Sciatic nerve (tissue), 2 donors: ENCODE results near the gene KCNJ10. TPM values are rescaled to one million over a fixed set of nuclear protein-coding genes. Genes with fewer than 3 reads are reported as not detected.
"Not testable (repeated sequence)": the region's sequence is repeated elsewhere in the genome, so short reads cannot be mapped to it uniquely, and the experiment has no call there.

Experiments
- ATAC-seq: fragments of 200-7000 bp; cut with Tn5 transposase; one replicate; pipeline ENCODE4 v1.9.1; 2020; ENCODE audit warnings: mild to moderate bottlenecking, moderate library complexity
- DNase-seq: peaks from one replicate; pipeline ENCODE4 v3.0.0-alpha.2; 2020; ENCODE audit warnings: low spot score
- intact Hi-C: fragments of 100-400 bp; cut with DNase I; formaldehyde crosslinking; loops from one replicate; pipeline ENCODE4 v1.14.2; 2022
- total RNA-seq: library from RNA; stranded (reverse); fragmentation: NEBNext Ultra II Directional; extraction: Animal tissue kit (Norgen Biotek cat#: 25700); gene quantifications from one replicate; pipeline ENCODE4 v1.2.1, GENCODE V29; 2021
- donor health status: DM: no; HTN: no; CAD: no.
- donor health status: DM: no; HTN: no; CAD: no.

Gene KCNJ10
- 23.7 TPM for total RNA-seq

DNA sequence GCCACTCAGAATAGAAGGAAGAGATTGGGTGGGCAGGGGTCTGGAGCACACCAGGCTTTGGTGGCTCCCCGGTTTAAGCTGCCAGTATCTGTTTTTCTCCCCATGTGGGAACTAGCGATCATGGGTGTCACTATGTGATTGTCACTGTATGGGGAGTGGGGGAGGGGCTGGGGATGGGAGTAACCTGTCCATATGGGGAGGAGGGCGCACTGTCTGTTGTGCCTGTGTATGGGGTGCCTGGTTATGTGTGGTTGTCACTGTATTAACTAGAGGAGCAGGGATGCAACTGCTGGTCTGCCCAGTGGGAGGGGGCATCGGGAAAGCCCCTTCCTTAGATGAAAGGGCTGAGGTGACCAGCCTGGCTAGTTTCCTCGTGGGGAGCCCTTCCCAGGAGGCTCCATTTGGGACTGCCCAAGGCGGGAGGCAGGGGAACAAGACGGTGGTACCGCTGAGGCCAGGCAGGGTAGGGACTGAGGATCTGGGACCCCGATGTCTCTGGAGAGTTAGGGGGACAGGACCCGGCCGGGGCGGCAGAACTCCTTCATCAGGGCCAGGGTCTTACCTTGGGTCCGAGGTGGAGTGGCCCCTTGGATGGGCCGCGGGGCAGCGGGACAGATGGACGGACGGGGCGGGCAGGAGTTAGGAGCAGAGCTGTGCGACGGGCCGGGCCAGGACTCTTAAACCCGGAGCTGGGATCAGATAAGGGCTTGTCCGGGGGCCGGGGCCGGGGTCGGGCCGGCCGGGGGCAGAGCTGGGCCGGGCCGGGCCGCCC lies at the start of gene KCNJ10:
Gene KCNJ10 (minus strand): TSS at position 701 of the 772 bp plus-strand sequence. CDS start 27,628 bp downstream, outside the sequence.
- DNase-seq (no peak), ATAC-seq (no peak)
- intact Hi-C loops = no loop called here

DNA sequence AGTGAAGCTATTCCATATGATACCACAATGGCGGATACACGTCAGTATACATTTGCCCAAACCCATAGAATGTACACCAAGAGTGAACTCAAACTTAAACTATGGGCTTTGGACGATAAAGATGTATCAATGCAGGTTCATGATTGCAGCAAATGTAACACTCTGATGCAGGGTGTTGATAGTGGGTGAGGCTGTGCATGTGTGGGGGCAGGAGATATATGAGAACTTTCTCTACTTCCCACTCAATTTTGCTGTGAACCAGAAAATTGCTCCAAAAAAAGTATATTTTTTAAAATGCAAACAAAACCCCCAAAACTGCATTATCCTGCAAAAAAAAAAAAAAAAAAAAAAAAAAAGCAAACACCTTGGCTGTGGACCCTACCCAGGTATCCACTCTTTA lies 49.0 kb upstream of the KCNJ10 start:
- no peak for DNase-seq
- intact Hi-C loops = no loop called here
- ATAC-seq = no peak

DNA sequence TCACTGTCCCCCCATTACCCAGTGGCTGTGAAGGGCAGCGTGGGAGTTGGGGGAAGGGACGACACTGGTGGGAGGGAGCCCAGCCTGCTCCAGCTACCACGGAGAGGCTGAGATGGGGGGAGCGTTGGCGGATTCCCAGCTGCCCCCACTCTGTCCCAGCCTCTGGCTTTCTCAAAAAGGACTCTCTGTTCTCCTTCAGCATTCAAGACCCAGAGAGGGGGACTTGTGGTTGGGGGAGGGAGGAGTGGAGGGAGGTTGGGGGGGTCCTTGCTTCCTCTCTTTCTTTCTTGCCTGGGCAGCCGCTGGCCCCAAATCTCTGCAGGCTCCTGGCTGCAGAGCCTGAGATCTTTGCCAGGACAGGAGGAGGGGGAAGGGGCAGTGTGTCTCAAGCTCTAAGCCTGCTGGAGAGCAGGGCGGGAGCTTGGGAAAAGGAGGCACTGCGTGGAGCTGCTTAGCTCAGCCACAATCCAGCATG lies 47.8 kb upstream of the KCNJ10 start:
- intact Hi-C loops = no loop called here
- DNase-seq (peak; percentile 77), ATAC-seq (peak; percentile 81)

DNA sequence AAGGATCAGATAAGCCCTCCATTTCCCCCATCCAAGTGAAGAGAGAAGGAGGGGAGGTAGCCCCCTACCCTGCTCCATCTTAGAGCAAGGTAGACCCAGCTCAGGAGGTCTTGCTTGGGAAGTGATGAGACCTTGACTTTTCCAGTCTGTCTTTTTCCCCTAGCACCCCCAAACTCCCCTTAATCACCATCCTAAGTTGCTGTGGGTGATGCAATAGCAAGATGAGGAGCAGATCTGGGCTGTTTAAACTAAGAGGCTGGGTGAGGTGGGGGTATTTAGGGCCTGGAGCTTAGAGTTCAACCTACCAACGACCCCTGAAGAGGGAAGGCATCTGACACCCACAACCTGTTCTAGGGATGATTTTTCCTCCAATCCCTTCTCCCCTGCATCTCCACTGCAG lies 47.3 kb upstream of the KCNJ10 start:
- ATAC-seq (peak; percentile 4), DNase-seq (no peak)
- intact Hi-C loops = no loop called here

DNA sequence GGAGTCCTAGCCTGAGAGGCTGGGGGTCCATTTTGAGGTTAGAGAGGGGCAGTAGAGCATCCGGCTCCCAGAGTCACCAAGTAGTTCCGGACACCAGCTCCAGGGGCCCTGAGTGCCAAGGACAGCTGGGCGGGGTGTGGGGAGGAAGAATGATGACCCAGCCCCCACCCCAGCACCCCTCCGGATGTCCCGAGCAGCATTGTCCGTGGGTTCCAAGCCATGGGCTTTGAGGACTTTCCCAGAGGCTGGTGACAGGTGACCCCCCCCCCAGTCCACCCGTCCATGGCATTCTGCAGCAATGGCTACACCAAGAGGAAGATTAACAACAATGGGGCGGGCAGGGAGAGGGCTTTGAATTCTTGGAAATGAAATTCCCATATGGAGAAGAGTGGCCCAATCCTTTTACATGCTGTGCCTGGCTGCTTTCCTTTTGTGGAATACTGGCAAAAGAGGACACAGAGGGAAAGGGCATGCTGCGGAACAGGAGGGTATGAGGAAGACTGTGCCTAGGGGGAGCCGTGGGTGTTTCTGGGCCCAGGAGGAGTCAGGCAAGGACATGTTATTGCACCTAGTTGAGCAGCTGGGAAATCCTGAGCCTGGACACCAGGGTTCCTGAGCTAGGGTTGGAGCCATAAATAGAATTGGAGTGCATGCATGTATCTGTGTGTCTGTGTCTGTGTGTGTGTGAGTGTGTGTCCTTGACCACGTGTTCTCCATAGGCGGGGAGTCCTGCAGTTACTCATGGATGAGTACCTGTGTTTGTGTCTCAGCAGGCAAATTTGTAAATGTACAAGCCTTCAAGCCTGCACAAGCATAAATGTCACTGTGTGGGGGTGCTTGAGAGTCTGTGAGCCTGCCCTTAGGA lies 46.6 kb upstream of the KCNJ10 start:
- intact Hi-C loops = no loop called here
- ATAC-seq = peak; percentile 0
- no peak for DNase-seq

DNA sequence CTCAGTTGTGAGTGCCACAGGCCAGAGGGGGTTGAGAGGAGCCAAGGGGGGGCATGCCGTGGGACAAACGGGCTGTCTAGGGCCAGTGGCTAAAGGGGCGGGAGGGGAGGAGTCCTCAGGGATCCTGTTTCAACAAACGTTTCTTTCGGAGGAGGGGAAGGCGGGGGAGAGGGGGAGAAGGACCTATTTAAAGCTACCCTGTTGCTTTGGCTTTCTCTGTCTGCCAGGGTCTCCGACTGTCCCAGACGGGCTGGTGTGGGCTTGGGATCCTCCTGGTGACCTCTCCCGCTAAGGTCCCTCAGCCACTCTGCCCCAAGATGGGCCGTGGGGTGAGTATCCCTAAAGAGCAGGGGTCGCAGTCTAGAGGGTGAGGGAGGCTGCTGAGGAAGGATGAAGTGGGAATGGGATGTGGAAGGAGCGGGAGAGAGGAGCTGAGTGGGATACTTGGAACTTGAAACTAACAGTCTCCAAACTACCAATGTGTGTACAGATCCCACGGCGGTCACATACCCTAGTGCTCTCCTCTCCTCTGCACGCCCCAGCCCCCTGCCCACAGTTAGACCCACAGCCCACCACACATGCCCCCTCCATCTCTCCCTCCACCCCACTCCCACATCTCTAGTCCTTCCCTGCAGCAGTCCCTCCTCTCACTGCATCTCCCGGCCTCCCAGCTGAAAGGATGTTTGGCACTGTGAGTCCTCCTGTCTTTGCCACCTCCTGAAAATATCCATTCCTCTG lies 45.8 kb upstream of the KCNJ10 start, which contains the start of gene ATP1A2:
Gene ATP1A2 (plus strand): TSS at position 215 of the 738 bp plus-strand sequence. CDS start 103 bp downstream, at position 318.
- intact Hi-C loops = no loop called here
- peak; percentile 43 for ATAC-seq
- peak; percentile 74 for DNase-seq

DNA sequence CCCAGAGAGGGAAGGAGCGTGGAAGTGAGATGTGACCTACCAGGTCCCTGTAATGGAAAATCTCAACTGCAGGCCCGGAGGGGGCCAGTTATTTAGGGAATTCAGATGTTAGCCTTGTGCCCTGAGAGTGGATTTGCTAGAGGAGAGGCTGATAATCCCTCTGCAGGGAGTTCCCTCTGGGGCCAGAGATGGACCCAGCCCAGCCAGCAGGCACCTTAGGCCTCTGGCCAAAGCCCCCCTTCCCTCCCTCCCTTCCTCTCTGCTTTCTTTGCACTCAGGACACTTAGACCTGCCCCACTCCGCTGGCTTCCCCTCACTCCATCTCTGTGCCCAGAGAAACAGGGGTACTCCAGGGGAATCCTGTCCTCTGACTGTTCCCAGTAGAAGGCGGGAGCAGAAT lies 44.1 kb upstream of the KCNJ10 start:
- ATAC-seq (no peak), DNase-seq (no peak)
- intact Hi-C loops = no loop called here

DNA sequence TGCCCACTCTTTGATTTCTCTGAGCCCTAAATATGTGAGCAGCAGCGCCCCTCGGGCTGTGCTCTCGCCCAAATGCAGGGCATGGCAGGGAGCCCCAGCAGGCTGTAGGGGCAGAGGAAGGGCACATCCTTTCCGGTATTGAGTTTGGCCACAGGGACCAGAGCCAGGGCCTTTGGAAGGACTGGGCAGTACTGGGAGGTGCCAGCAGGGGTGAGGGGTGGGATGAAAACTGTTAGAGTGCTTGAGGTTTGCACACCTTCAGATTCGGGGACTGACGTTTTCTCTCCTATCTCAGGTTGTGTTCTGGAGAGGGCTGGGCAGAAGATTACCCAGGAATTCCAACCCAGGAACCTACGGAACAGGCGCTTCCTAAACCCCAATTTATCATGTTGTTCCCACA lies 43.4 kb upstream of the KCNJ10 start:
- ATAC-seq (no peak), DNase-seq (no peak)
- intact Hi-C loops = no loop called here

DNA sequence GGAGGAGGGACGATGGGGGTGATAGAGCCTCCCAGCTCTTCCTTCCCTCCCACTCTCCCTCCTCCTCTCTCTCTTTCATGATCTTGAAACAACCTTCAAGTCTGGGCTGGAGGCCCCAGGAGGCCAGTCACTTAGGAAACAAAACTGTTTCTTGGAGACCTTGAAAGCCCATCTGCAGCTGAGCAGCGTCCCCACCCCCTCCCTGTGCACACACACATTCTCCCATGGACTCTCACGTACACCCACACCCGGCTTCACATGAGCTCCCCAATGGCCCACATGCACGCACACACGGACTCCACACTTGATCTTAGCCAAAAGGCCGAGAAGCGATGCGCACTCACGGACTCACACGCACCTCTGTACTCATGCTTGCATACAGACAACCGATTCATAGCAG lies 42.4 kb upstream of the KCNJ10 start:
- intact Hi-C loops = no loop called here
- ATAC-seq = peak; percentile 57
- DNase-seq = no peak

DNA sequence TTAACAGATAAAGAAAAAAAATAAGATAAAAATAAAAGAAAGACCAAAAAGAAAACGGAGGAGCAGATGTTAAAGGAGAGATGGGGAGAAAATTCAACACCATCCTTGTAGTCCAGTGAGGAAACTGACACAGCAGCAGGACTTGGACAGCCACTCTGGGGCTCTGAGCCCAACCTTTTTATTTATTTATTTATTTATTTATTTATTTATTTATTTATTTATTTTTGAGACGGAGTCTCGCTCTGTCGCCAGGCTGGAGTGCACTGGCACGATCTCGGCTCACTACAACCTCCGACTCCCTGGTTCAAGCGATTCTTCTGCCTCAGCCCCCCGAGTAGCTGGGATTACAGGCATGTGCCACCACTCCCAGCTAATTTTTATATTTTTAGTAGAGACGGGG lies 41.5 kb upstream of the KCNJ10 start:
- not testable (repeated sequence) for ATAC-seq

DNA sequence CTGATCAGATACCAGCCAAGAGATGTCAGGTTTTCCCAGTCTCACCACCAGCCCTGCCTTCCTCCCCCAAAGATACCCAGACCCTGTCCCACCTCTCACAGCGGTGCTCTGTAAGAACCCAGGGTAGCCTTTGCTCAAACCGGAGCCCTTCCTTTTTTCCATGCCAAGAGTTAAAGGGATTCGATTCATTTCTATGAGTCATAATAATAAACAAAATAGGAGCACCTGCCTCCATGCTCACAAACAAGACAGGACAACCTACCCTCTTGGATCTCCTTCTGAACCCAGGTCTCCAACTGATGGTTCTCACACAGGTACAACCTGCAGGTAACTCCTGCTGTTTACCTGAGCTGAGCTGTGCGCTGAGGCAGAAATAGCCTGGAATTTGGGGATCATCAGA lies 39.7 kb upstream of the KCNJ10 start:
- ATAC-seq (no peak), DNase-seq (no peak)
- intact Hi-C loops = no loop called here

More for the DNA sequence above, 41.5 kb upstream of the KCNJ10 start:
- DNase-seq, intact Hi-C loops: not testable (repeated sequence)

DNA sequence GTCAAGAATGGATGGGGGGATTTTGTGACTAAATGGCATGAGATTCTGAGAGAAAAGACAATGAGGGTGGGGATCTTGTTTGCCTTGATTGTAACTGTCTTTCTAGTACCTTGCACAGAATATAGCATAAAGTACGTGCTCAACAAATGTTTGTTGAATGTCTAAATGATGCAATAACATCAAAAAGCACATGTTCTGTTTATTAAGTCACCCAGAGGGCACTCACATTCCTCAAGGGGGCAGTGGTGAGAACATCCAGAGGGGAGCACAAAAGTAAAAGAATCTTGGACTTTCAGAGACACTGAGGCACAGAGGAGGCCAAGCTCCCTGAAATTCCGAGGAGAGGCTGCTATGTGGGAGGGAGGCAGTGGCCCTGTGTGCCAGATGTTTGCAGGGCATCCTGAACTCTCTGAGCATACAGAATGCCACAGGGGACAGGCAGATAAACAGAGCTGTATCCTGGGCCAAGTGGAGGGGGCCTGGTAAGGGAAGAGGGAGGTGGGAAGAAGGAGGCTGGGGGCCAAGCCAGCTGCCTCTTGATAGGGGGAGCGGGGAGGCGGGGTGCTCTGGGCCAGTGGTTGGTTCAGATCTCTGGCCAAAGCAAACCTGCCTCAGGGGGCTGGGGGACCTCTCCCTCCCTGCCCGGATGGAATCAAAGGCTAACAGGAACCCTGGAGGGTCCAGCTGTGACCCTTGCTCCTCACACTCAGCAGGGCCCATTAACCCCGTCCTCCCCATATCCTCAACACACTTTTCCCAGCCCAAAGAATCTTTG lies 39.1 kb upstream of the KCNJ10 start:
- ATAC-seq = peak; percentile 80
- intact Hi-C loops = no loop called here
- DNase-seq = no peak

DNA sequence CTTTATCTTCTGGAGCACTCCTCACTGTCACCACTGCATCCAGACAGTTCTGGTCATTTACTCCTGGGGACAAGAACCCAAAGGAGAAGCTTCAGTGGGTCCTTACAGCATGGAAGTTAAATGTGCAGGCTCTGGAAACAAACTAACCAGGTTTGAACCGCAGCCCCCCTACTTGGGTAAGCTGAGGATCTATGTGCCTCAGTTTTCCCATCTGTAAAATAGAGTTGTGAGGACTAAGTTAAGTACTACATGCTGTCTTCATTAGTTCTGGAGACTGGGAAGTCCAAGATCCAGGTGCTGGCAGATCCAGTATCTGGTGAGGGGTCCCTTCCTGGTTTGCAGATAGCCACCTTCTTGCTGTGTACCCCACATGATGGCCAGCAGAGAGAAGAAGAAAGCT lies 37.6 kb upstream of the KCNJ10 start:
- no peak for ATAC-seq
- no peak for DNase-seq
- intact Hi-C loops = no loop called here

DNA sequence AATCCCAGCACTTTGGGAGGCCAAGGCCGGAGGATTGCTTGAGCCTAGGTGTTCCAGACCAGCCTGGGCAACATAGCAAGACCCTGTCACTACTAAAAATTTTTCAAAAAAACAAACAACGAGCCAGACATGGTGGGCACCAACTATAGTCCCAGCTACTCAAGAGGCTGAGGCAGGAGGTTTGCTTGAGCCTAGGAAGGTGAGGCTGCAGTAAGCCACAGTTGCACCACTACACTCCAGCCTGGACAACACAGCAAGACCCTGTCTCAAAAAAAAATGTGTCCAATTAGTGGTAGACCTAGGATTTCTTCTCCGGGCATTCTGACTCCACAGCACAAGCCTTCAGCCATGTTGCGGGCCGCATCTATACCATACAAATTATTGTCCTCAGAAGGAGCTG lies 35.2 kb upstream of the KCNJ10 start:
- ATAC-seq (no peak), DNase-seq (no peak)
- intact Hi-C loops = no loop called here

DNA sequence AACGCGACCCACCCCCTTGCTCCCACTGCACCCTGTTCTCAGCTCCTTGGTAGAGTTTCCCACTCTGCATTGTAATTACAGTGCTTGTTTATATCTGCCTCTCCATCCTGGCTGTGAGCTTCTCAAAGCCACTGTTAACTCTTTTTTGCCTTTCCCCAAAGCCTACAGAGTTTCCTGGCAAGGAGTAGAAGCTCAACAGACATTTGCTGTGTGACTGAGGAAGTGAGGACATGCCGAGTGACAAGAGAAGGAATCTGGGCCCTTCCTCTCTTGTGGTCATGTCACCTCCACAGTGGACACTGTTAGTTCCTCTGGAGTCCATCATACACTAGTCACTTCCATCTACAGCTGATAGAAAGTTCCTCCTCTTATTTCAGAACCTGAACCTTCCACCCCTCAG lies 34.5 kb upstream of the KCNJ10 start:
- intact Hi-C loops = no loop called here
- no peak for ATAC-seq
- DNase-seq = no peak

DNA sequence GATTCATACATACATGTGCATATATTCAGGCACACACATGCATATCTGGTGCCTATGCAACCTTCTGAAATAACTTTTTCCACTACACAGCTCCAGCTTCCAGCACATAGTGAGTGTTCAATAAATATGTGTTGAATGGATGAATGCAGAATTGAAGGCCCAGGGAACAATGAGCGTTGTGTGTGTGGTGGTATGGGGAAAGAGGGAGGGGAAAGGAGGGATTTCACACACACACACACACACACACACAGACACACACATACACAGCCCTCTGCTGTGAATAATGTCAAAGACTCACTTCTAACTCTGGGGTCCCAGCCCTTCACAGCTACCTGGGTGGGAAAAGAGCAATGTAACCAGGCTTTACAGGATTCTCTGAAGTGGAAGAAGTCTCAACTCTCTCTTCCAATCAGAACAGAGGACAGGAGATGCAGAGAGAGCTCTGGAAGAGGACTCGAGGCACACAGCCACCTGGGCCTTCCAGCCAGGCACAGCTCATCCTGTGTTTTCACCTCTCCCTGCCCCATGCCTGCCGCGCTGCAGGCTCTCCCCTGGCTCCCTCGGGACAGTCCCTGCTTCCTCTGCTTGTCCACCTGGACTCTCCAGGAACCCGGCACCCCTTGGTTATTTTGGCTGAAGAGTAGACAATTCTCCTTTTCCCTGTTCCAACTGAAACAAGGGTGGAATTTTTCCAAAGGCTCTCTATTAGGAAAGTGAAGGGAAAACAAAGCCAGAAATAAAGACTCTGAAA lies 33.9 kb upstream of the KCNJ10 start:
- intact Hi-C loops = no loop called here
- peak; percentile 1 for ATAC-seq
- no peak for DNase-seq

DNA sequence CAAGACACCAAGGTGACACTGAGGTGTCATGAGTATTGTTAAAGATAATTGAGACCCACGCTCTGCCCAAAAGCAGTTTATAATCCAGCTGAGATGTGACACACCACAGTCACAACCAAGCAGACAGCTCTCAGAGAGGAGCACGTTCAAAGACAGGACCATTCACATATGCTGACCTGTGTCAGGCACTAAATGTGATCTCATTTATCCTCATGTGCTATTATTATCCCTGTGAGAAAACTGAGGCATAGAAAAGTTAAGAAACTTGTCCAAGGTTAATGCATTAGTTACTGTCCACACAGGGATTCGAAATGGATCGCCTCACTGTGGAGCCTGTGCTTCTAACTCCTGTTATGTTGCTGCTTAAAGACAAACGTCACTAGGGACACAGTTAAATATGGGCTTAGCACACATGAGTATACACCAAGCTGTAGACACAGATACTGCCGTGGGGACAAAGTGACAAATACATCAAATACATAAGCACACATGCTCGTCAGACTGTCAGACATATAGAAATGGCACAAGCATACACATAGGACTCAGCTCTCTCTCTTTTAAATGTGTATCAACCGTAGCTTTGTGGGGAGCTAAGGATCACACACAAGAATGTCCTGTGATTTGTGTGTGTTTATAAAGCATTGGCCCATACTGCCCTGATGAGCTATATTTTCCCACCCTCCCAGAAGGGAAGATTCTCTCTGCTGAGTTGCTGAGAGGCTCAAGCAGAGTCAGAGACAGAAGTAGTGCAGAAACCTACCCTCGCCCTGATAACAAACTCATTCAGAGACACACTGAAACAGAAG lies 32.0 kb upstream of the KCNJ10 start:
- no peak for DNase-seq
- intact Hi-C loops = no loop called here
- ATAC-seq = no peak
